K562 (cell line): Measurements from ENCODE around the gene IBA57. TPM values are rescaled to one million over a fixed set of nuclear protein-coding genes. Genes with fewer than 3 reads are reported as not detected.

Experiments used
- ADNP ChIP-seq: fragments of 200-800 bp; sonication (Bioruptor generic); IDR thresholded peaks from 2 replicates; pipeline ENCODE4 v1.6.1; 2016; ENCODE audit warnings: missing genetic modification characterization, missing compliant biosample characterization
- E4F1 ChIP-seq: fragments of 250-450 bp; sonication (Bioruptor Pico); IDR thresholded peaks from 2 replicates; pipeline ENCODE4 v1.5.0; 2021; ENCODE audit warnings: mild to moderate bottlenecking, borderline replicate concordance
- ELF4 ChIP-seq: fragments of 450-650 bp; formaldehyde crosslinking; IDR thresholded peaks from 2 replicates; pipeline ENCODE4 v1.4.0; 2022; ENCODE audit warnings: missing genetic modification characterization
- FOXO4 ChIP-seq: fragments of 450-650 bp; formaldehyde crosslinking; IDR thresholded peaks from 2 replicates; pipeline ENCODE4 v1.4.0; 2020; ENCODE audit warnings: mild to moderate bottlenecking, moderate library complexity
- KDM1A ChIP-seq, 2 experiments: fragments of 450-650 bp; IDR thresholded peaks; 2 replicates each; pipeline ENCODE4 v1.6.1; 2016; ENCODE audit warnings: mild to moderate bottlenecking in 2 of 2
- MNT ChIP-seq, 2 experiments: fragments of 450-650 bp; conservative IDR thresholded peaks; 2 replicates each; pipeline ENCODE4 v1.6.1; 2017; ENCODE audit warnings: mild to moderate bottlenecking in 2 of 2, moderate library complexity in 2 of 2
- RBFOX2 ChIP-seq: fragments of 200-400 bp; formaldehyde crosslinking; IDR thresholded peaks from 2 replicates; pipeline ENCODE4 v1.6.1; 2017; ENCODE audit warnings: low read depth, mild to moderate bottlenecking, low read length, moderate library complexity
- TAF9B ChIP-seq: fragments of 450-650 bp; IDR thresholded peaks from 2 replicates; pipeline ENCODE4 v1.6.1; 2018; ENCODE audit warnings: mild to moderate bottlenecking; ENCODE audit not compliant: partially characterized antibody
- TCF7 ChIP-seq: sonication (generic); IDR thresholded peaks from 2 replicates; pipeline ENCODE4 v1.6.1; 2016; ENCODE audit warnings: antibody characterized with exemption, borderline replicate concordance
- TEAD2 ChIP-seq: fragments of 450-650 bp; IDR thresholded peaks from 2 replicates; pipeline ENCODE4 v1.6.1; 2016; ENCODE audit warnings: missing genetic modification characterization, control low read depth, missing compliant biosample characterization
- THRAP3 ChIP-seq: fragments of 450-650 bp; IDR thresholded peaks from 2 replicates; pipeline ENCODE4 v1.6.1; 2016; ENCODE audit warnings: mild to moderate bottlenecking, inconsistent platforms, borderline replicate concordance
- TSHZ1 ChIP-seq: fragments of 250-450 bp; sonication (Bioruptor Pico); IDR thresholded peaks from 2 replicates; pipeline ENCODE4 v1.4.0; 2020; ENCODE audit warnings: mild to moderate bottlenecking, moderate library complexity
- ZKSCAN3 ChIP-seq: fragments of 250-450 bp; sonication (Bioruptor Pico); IDR thresholded peaks from 2 replicates; pipeline ENCODE4 v1.4.0; 2020
- ZNF175 ChIP-seq: fragments of 200-800 bp; sonication (Bioruptor generic); IDR thresholded peaks from 2 replicates; pipeline ENCODE4 v1.6.1; 2016; ENCODE audit warnings: low read depth, mild to moderate bottlenecking, missing genetic modification characterization, missing compliant biosample characterization
- ZNF431 ChIP-seq: sonication (generic); formaldehyde crosslinking; IDR thresholded peaks from 2 replicates; pipeline ENCODE4 v1.8.0; 2022; ENCODE audit warnings: mild to moderate bottlenecking, missing genetic modification reagents
- ZNF717 ChIP-seq: fragments of 250-450 bp; sonication (Bioruptor Pico); IDR thresholded peaks from 2 replicates; pipeline ENCODE4 v1.5.0; 2021
- ZNF780A ChIP-seq: fragments of 250-450 bp; sonication (Bioruptor Pico); IDR thresholded peaks from 2 replicates; pipeline ENCODE4 v1.5.0; 2021; ENCODE audit warnings: mild to moderate bottlenecking
- ZSCAN32 ChIP-seq: fragments of 450-650 bp; formaldehyde crosslinking; IDR thresholded peaks from 2 replicates; pipeline ENCODE4 v1.4.0; 2020; ENCODE audit warnings: mild to moderate bottlenecking, moderate library complexity
- ZZZ3 ChIP-seq: fragments of 450-650 bp; IDR thresholded peaks from 2 replicates; pipeline ENCODE4 v1.6.1; 2016; ENCODE audit warnings: antibody characterized with exemption, mild to moderate bottlenecking, moderate library complexity
- polyA plus RNA-seq, 8 experiments: library from polyadenylated mRNA; depleted of rRNA in 4 of 8; stranded (reverse) in 5 of 8; unstranded in 3 of 8; fragments of >200 nt; fragmentation: Nextera tagmentation in 2 of 8; fragmentation: Illumina TruSeq in 1 of 8; extraction: Ambion mirVana in 2 of 8; extraction: Trizol in 1 of 8; gene quantifications; 2 replicates each; pipeline versions ENCODE4 v1.2.1 to v1.2.3, GENCODE V29; 2011 to 2014; ENCODE audit warnings: inconsistent platforms in 1 of 8, missing spikeins in 1 of 8
- total RNA-seq, 7 experiments: library from RNA; depleted of rRNA in 6 of 7; stranded (reverse); fragments of >200 nt in 6 of 7; fragmentation: Illumina TruSeq in 2 of 7; extraction: Trizol in 2 of 7; gene quantifications; 2 replicates each; pipeline versions ENCODE4 v1.2.1 to v1.2.3, GENCODE V29; 2011 to 2021; ENCODE audit warnings: low replicate concordance in 1 of 7

Gene IBA57
- total and polyA plus RNA-seq, 9 of the 15 experiments (the other 6 are each of a cell fraction or from before 2014, with no cell fraction given): 0.77 to 15.5 (median 2.7) TPM

GRCh38 chr1:228145463-228146416 is 19.9 kb upstream of the IBA57 start (continued):
- TF ChIP-seq MNT (conservative IDR thresholded peaks at IDR 0.05) (peak in 1 of 2 experiments; percentile 88; a peak in 2 of 4 replicates), TCF7 (no peak), TEAD2 (tag) (no peak), RBFOX2 (peak; percentile 49), ZNF175 (CRISPR knock-in tag) (peak; percentile 48; the same call in 1 of the 2 replicates), ELF4 (peak; percentile 62; the same call in 1 of the 2 replicates), ZZZ3 (no peak), ZNF717 (CRISPR knock-in tag) (no peak), KDM1A (IDR thresholded peaks at IDR 0.05) (peak in 1 of 2 experiments; percentile 81; a peak in 3 of 4 replicates), E4F1 (CRISPR knock-in tag) (no peak), ZSCAN32 (CRISPR knock-in tag) (no peak), ZNF780A (CRISPR knock-in tag) (no peak), TAF9B (no peak), ADNP (tag) (no peak), THRAP3 (no peak), ZNF431 (CRISPR knock-in tag) (no peak), FOXO4 (CRISPR knock-in tag) (no peak), ZKSCAN3 (CRISPR knock-in tag) (no peak), TSHZ1 (CRISPR knock-in tag) (no peak)
